ENCODE results near the gene SMAP1. TPM values are rescaled to one million over a fixed set of nuclear protein-coding genes. Genes with fewer than 3 reads are reported as not detected.
A peak's percentile ranks its signal among the peaks of the same experiment; 100 is the strongest.

SMAP1 gene
- total RNA-seq, 2 donors from 2014 or later = 35.7 to 38.7 TPM

- no peak overlapping the region for H3K4me3 Mint-ChIP-seq
- no peaks in the 10 kb centered on the region for H3K9me3 ChIP-seq (ENCODE audit: control insufficient read depth, low read length, poor library complexity, severe bottlenecking)
Measured at GRCh38 chr6:70874181-70874913, 206.7 kb downstream of the SMAP1 start.

GRCh38 chr6:70879496-70879895 is 211.8 kb downstream of the SMAP1 start:
- no peak overlapping the region for H3K4me3 Mint-ChIP-seq
- H3K27ac Mint-ChIP-seq = no peak overlapping the region
- ATAC-seq (no peak), DNase-seq (no peak)
- H3K36me3 Mint-ChIP-seq (ENCODE audit: low read depth) = peaks cover 9% of the 10 kb centered on the region
- no peaks in the 10 kb centered on the region for H3K4me1 Mint-ChIP-seq
- H3K27me3 Mint-ChIP-seq = peaks cover 35% of the 10 kb centered on the region
- no peaks in the 10 kb centered on the region for H3K9me3 ChIP-seq (ENCODE audit: control insufficient read depth, low read length, poor library complexity, severe bottlenecking)

More at GRCh38 chr6:70874181-70874913, 206.7 kb downstream of the SMAP1 start:
- H3K36me3 Mint-ChIP-seq (ENCODE audit: low read depth) = peaks cover 4% of the 10 kb centered on the region
- no peak overlapping the region for H3K27ac Mint-ChIP-seq
- H3K27me3 Mint-ChIP-seq = peaks cover 6% of the 10 kb centered on the region
- no peaks in the 10 kb centered on the region for H3K4me1 Mint-ChIP-seq
- no peak for DNase-seq
- ATAC-seq = no peak

- peaks cover 5% of the 10 kb centered on the region for H3K36me3 Mint-ChIP-seq (ENCODE audit: low read depth)
- peak; percentile 81 for ATAC-seq
- no peak overlapping the region for H3K4me3 Mint-ChIP-seq
- no peaks in the 10 kb centered on the region for H3K9me3 ChIP-seq (ENCODE audit: control insufficient read depth, low read length, poor library complexity, severe bottlenecking)
- H3K27me3 Mint-ChIP-seq = peaks cover 49% of the 10 kb centered on the region
- peaks cover 4% of the 10 kb centered on the region for H3K4me1 Mint-ChIP-seq
- H3K27ac Mint-ChIP-seq = no peak overlapping the region
- peak; percentile 16 to 56 (median 21) for DNase-seq
Measured at GRCh38 chr6:70884074-70884983, 216.6 kb downstream of the SMAP1 start.

GRCh38 chr6:70886071-70886470 is 218.4 kb downstream of the SMAP1 start:
- H3K4me3 Mint-ChIP-seq = no peak overlapping the region
- H3K9me3 ChIP-seq (ENCODE audit: control insufficient read depth, low read length, poor library complexity, severe bottlenecking) = no peaks in the 10 kb centered on the region
- peaks cover 53% of the 10 kb centered on the region for H3K27me3 Mint-ChIP-seq
- H3K36me3 Mint-ChIP-seq (ENCODE audit: low read depth) = peaks cover 1% of the 10 kb centered on the region
- DNase-seq = no peak
- H3K4me1 Mint-ChIP-seq = peaks cover 6% of the 10 kb centered on the region
- no peak overlapping the region for H3K27ac Mint-ChIP-seq
- no peak for ATAC-seq

GRCh38 chr6:70886661-70887060 is 219.0 kb downstream of the SMAP1 start:
- no peak overlapping the region for H3K27ac Mint-ChIP-seq
- no peaks in the 10 kb centered on the region for H3K36me3 Mint-ChIP-seq (ENCODE audit: low read depth)
- no peaks in the 10 kb centered on the region for H3K9me3 ChIP-seq (ENCODE audit: control insufficient read depth, low read length, poor library complexity, severe bottlenecking)

GRCh38 chr6:70889270-70889669 is 221.6 kb downstream of the SMAP1 start:
- Mint-ChIP-seq H3K4me3 (no peak overlapping the region), H3K27ac (no peak overlapping the region), H3K36me3 (ENCODE audit: low read depth) (no peaks in the 10 kb centered on the region), H3K4me1 (peaks cover 6% of the 10 kb centered on the region), H3K27me3 (peaks cover 44% of the 10 kb centered on the region)
- H3K9me3 ChIP-seq (ENCODE audit: control insufficient read depth, low read length, poor library complexity, severe bottlenecking) = no peaks in the 10 kb centered on the region
- no peak for ATAC-seq
- no peak for DNase-seq

More at GRCh38 chr6:70886661-70887060, 219.0 kb downstream of the SMAP1 start:
- H3K4me1 Mint-ChIP-seq = peaks cover 6% of the 10 kb centered on the region
- DNase-seq (no peak), ATAC-seq (no peak)
- H3K27me3 Mint-ChIP-seq = peaks cover 47% of the 10 kb centered on the region
- no peak overlapping the region for H3K4me3 Mint-ChIP-seq

GRCh38 chr6:70894001-70894400 is 226.3 kb downstream of the SMAP1 start:
- Mint-ChIP-seq H3K36me3 (ENCODE audit: low read depth) (no peaks in the 10 kb centered on the region), H3K4me1 (peaks cover 3% of the 10 kb centered on the region), H3K27ac (no peak overlapping the region), H3K27me3 (peaks cover 40% of the 10 kb centered on the region), H3K4me3 (no peak overlapping the region)
- ATAC-seq (no peak), DNase-seq (no peak)
- H3K9me3 ChIP-seq (ENCODE audit: control insufficient read depth, low read length, poor library complexity, severe bottlenecking) = no peaks in the 10 kb centered on the region

GRCh38 chr6:70900047-70900446 is 232.4 kb downstream of the SMAP1 start:
- Mint-ChIP-seq H3K4me3 (no peak overlapping the region), H3K4me1 (no peaks in the 10 kb centered on the region), H3K27me3 (peaks cover 53% of the 10 kb centered on the region), H3K27ac (no peak overlapping the region), H3K36me3 (ENCODE audit: low read depth) (no peaks in the 10 kb centered on the region)
- no peaks in the 10 kb centered on the region for H3K9me3 ChIP-seq (ENCODE audit: control insufficient read depth, low read length, poor library complexity, severe bottlenecking)
- ATAC-seq (no peak), DNase-seq (no peak)

- Mint-ChIP-seq H3K27ac (no peak overlapping the region), H3K4me1 (no peaks in the 10 kb centered on the region), H3K36me3 (ENCODE audit: low read depth) (no peaks in the 10 kb centered on the region), H3K4me3 (no peak overlapping the region), H3K27me3 (peaks cover 54% of the 10 kb centered on the region)
- H3K9me3 ChIP-seq (ENCODE audit: control insufficient read depth, low read length, poor library complexity, severe bottlenecking) = no peaks in the 10 kb centered on the region
- DNase-seq = no peak
- ATAC-seq = no peak
Measured at GRCh38 chr6:70901324-70901723, 233.6 kb downstream of the SMAP1 start.

- H3K9me3 ChIP-seq (ENCODE audit: control insufficient read depth, low read length, poor library complexity, severe bottlenecking) = no peaks in the 10 kb centered on the region
- Mint-ChIP-seq H3K4me3 (no peak overlapping the region), H3K36me3 (ENCODE audit: low read depth) (no peaks in the 10 kb centered on the region), H3K4me1 (no peaks in the 10 kb centered on the region), H3K27me3 (peaks cover 54% of the 10 kb centered on the region), H3K27ac (no peak overlapping the region)
- DNase-seq = no peak
- no peak for ATAC-seq
Measured at GRCh38 chr6:70903665-70904452, 236.2 kb downstream of the SMAP1 start.

GRCh38 chr6:70905742-70906141 is 238.1 kb downstream of the SMAP1 start:
- no peaks in the 10 kb centered on the region for H3K9me3 ChIP-seq (ENCODE audit: control insufficient read depth, low read length, poor library complexity, severe bottlenecking)
- DNase-seq = no peak
- Mint-ChIP-seq H3K4me1 (no peaks in the 10 kb centered on the region), H3K36me3 (ENCODE audit: low read depth) (no peaks in the 10 kb centered on the region), H3K4me3 (no peak overlapping the region), H3K27ac (no peak overlapping the region), H3K27me3 (peaks cover 43% of the 10 kb centered on the region)
- ATAC-seq = no peak
